GM12878 (cell line): ENCODE results near the gene SSH3. TPM values are rescaled to one million over a fixed set of nuclear protein-coding genes. Genes with fewer than 3 reads are reported as not detected.

ENCODE experiments used
- BCL3 ChIP-seq: IDR thresholded peaks from 2 replicates; pipeline ENCODE4 v1.6.1; 2011; ENCODE audit warnings: borderline replicate concordance, low read depth, mild to moderate bottlenecking, moderate library complexity, low read length; ENCODE audit not compliant: insufficient read depth, poor library complexity, severe bottlenecking
- CHD2 ChIP-seq: IDR thresholded peaks from 2 replicates; pipeline ENCODE4 v1.6.1; 2011; ENCODE audit warnings: low read depth, low read length, improper control_type of control experiment, borderline replicate concordance
- EED ChIP-seq: sonication (generic); IDR thresholded peaks from 2 replicates; pipeline ENCODE4 v1.6.1; 2016; ENCODE audit warnings: antibody characterized with exemption, low read depth
- EZH2 ChIP-seq: IDR thresholded peaks from 2 replicates; pipeline ENCODE4 v1.6.1; 2012; ENCODE audit warnings: low read depth, mild to moderate bottlenecking, control low read depth, inconsistent platforms, low read length, borderline replicate concordance; ENCODE audit not compliant: control insufficient read depth
- GABPA ChIP-seq: IDR thresholded peaks from 2 replicates; pipeline ENCODE4 v1.6.1; 2014; ENCODE audit warnings: antibody characterized with exemption, low read depth, mild to moderate bottlenecking, inconsistent platforms
- IRF4 ChIP-seq: IDR thresholded peaks from 2 replicates; pipeline ENCODE4 v1.6.1; 2011; ENCODE audit warnings: low read depth, low read length
- IRF5 ChIP-seq: fragments of 450-650 bp; IDR thresholded peaks from 2 replicates; pipeline ENCODE4 v1.6.1; 2017; ENCODE audit warnings: borderline replicate concordance
- MEF2A ChIP-seq: IDR thresholded peaks from 2 replicates; pipeline ENCODE4 v1.6.1; 2011; ENCODE audit warnings: low read depth, mild to moderate bottlenecking, low read length, moderate library complexity; ENCODE audit not compliant: insufficient read depth
- MEF2B ChIP-seq: fragments of 450-650 bp; IDR thresholded peaks from 2 replicates; pipeline ENCODE4 v1.6.1; 2018; ENCODE audit warnings: mild to moderate bottlenecking, moderate library complexity; ENCODE audit not compliant: partially characterized antibody, poor library complexity, severe bottlenecking
- NBN ChIP-seq: fragments of 450-650 bp; IDR thresholded peaks from 2 replicates; pipeline ENCODE4 v1.6.1; 2016
- NR2C1 ChIP-seq: fragments of 450-650 bp; IDR thresholded peaks from 2 replicates; pipeline ENCODE4 v1.6.1; 2017; ENCODE audit warnings: antibody characterized with exemption, mild to moderate bottlenecking, moderate library complexity
- RAD21 ChIP-seq: IDR thresholded peaks from 2 replicates; pipeline ENCODE4 v1.6.1; 2011; ENCODE audit warnings: mild to moderate bottlenecking, low read depth, low read length, moderate library complexity; ENCODE audit not compliant: insufficient read depth
- RCOR1 ChIP-seq: conservative IDR thresholded peaks from 2 replicates; pipeline ENCODE4 v1.6.1; 2012; ENCODE audit warnings: low read depth, low read length, improper control_type of control experiment
- RELA ChIP-seq: fragments of 450-650 bp; IDR thresholded peaks from 2 replicates; pipeline ENCODE4 v1.8.0; 2014; ENCODE audit warnings: borderline replicate concordance; ENCODE audit not compliant: partially characterized antibody
- TAF1 ChIP-seq: IDR thresholded peaks from 2 replicates; pipeline ENCODE4 v1.6.1; 2011; ENCODE audit warnings: mild to moderate bottlenecking, low read depth, low read length, borderline replicate concordance
- USF2 ChIP-seq: IDR thresholded peaks from 2 replicates; pipeline ENCODE4 v1.6.1; 2011; ENCODE audit warnings: low read depth, low read length, improper control_type of control experiment, borderline replicate concordance
- ZBTB11 ChIP-seq: fragments of 450-650 bp; formaldehyde crosslinking; IDR thresholded peaks from 2 replicates; pipeline ENCODE4 v1.5.0; 2022; ENCODE audit warnings: mild to moderate bottlenecking, missing genetic modification characterization
- polyA plus RNA-seq, 11 experiments: library from polyadenylated mRNA; depleted of rRNA in 4 of 11; unstranded in 6 of 11; stranded (reverse) in 5 of 11; fragments of >200 nt; fragmentation: Nextera tagmentation in 4 of 11; fragmentation: Illumina TruSeq in 1 of 11; extraction: Ambion mirVana in 4 of 11; extraction: Trizol in 1 of 11; gene quantifications; 1 replicate in 1 of 11; 2 replicates in 10 of 11; pipeline versions ENCODE4 v1.2.1 to v1.2.3, GENCODE V29; 2011 to 2016; ENCODE audit warnings: inconsistent platforms in 2 of 11, missing spikeins in 2 of 11, low read depth in 1 of 11
- total RNA-seq, 4 experiments: library from RNA; depleted of rRNA in 3 of 4; stranded (reverse); fragments of >200 nt in 3 of 4; fragmentation: Illumina TruSeq in 1 of 4; extraction: Trizol in 1 of 4; gene quantifications; 2 replicates each; pipeline versions ENCODE4 v1.2.1 to v1.2.3, GENCODE V29; 2013 to 2021

SSH3 gene
- total and polyA plus RNA-seq, 10 of the 15 experiments (the other 5 are each of a cell fraction or from before 2014, with no cell fraction given) = 0.05 to 0.83 (median 0.28) TPM; not detected in 3

- no peak for TF ChIP-seq ZBTB11 (CRISPR knock-in tag)
- 0 out of 2 replicates have a peak, but pooled peaks have one; percentile 49 for TF ChIP-seq CHD2
- TF ChIP-seq RELA = peak; percentile 52
- TF ChIP-seq EED = peak; percentile 36; the same call in 1 of the 2 replicates
- TF ChIP-seq NR2C1 = no peak
- no peak for TF ChIP-seq IRF4
- TF ChIP-seq NBN = peak; percentile 68; the same call in 1 of the 2 replicates
- no peak for TF ChIP-seq MEF2B
- no peak for TF ChIP-seq GABPA
- no peak for TF ChIP-seq MEF2A
- TF ChIP-seq EZH2 = no peak
- no peak for TF ChIP-seq IRF5
- TF ChIP-seq TAF1 = 0 out of 2 replicates have a peak, but pooled peaks have one; percentile 19
- no peak for TF ChIP-seq RCOR1
- TF ChIP-seq RAD21 = peak; percentile 68
- TF ChIP-seq BCL3 = peak; percentile 82
- TF ChIP-seq USF2 = no peak
These were observed 40.3 kb upstream of the SSH3 start (continued) for GRCh38 chr11:67262731-67263675.
